ENCODE results near the gene MREG.
A peak's percentile ranks its signal among the peaks of the same experiment; 100 is the strongest.
"Not testable (repeated sequence)": the region's sequence is repeated elsewhere in the genome, so short reads cannot be mapped to it uniquely, and the experiment has no call there.

MREG gene

GRCh38 chr2:216012133-216012829 is 1.1 kb downstream of the MREG start:
- H3K27ac Mint-ChIP-seq = peak overlapping the region; percentile 57
- H3K27me3 Mint-ChIP-seq = no peaks in the 10 kb centered on the region
- H3K36me3 Mint-ChIP-seq (ENCODE audit: low read depth) = peaks cover 4% of the 10 kb centered on the region
- H3K4me3 Mint-ChIP-seq = peak overlapping the region; percentile 86
- peaks cover 58% of the 10 kb centered on the region for H3K4me1 Mint-ChIP-seq (ENCODE audit: low read depth)
- H3K9me3 Mint-ChIP-seq = no peaks in the 10 kb centered on the region

- H3K4me1 Mint-ChIP-seq (ENCODE audit: low read depth) = peaks cover 59% of the 10 kb centered on the region
- not testable (repeated sequence) for H3K36me3 Mint-ChIP-seq (ENCODE audit: low read depth); H3K9me3 Mint-ChIP-seq; H3K4me3 Mint-ChIP-seq; H3K27ac Mint-ChIP-seq; H3K27me3 Mint-ChIP-seq
Observed at GRCh38 chr2:216009215-216009614, 4.1 kb downstream of the MREG start.

GRCh38 chr2:216008387-216008786 is 5.0 kb downstream of the MREG start:
- no peaks in the 10 kb centered on the region for H3K27me3 Mint-ChIP-seq
- no peak overlapping the region for H3K4me3 Mint-ChIP-seq
- peaks cover 4% of the 10 kb centered on the region for H3K36me3 Mint-ChIP-seq (ENCODE audit: low read depth)
- no peaks in the 10 kb centered on the region for H3K9me3 Mint-ChIP-seq
- peaks cover 60% of the 10 kb centered on the region for H3K4me1 Mint-ChIP-seq (ENCODE audit: low read depth)
- no peak overlapping the region for H3K27ac Mint-ChIP-seq

- peaks cover 59% of the 10 kb centered on the region for H3K4me1 Mint-ChIP-seq (ENCODE audit: low read depth)
Observed at GRCh38 chr2:216006164-216006663, 7.1 kb downstream of the MREG start.

GRCh38 chr2:216004697-216005283 is 8.6 kb downstream of the MREG start:
- H3K9me3 Mint-ChIP-seq = no peaks in the 10 kb centered on the region
- H3K36me3 Mint-ChIP-seq (ENCODE audit: low read depth) = no peaks in the 10 kb centered on the region
- H3K27me3 Mint-ChIP-seq = no peaks in the 10 kb centered on the region
- peak overlapping the region; percentile 93 for H3K27ac Mint-ChIP-seq
- H3K4me3 Mint-ChIP-seq = peak overlapping the region; percentile 73
- peaks cover 55% of the 10 kb centered on the region for H3K4me1 Mint-ChIP-seq (ENCODE audit: low read depth)

More at GRCh38 chr2:216006164-216006663, 7.1 kb downstream of the MREG start:
- peaks cover 3% of the 10 kb centered on the region for H3K36me3 Mint-ChIP-seq (ENCODE audit: low read depth)
- H3K27ac Mint-ChIP-seq = peak overlapping the region; percentile 88
- H3K4me3 Mint-ChIP-seq = peak overlapping the region; percentile 70
- H3K27me3 Mint-ChIP-seq = no peaks in the 10 kb centered on the region
- no peaks in the 10 kb centered on the region for H3K9me3 Mint-ChIP-seq

- peaks cover 54% of the 10 kb centered on the region for H3K4me1 Mint-ChIP-seq (ENCODE audit: low read depth)
Observed at GRCh38 chr2:216003876-216004696, 9.3 kb downstream of the MREG start.

GRCh38 chr2:216002693-216003092 is 10.7 kb downstream of the MREG start:
- Mint-ChIP-seq H3K9me3 (no peaks in the 10 kb centered on the region), H3K4me3 (no peak overlapping the region), H3K27ac (peak overlapping the region; percentile 72), H3K4me1 (ENCODE audit: low read depth) (peaks cover 54% of the 10 kb centered on the region), H3K27me3 (no peaks in the 10 kb centered on the region), H3K36me3 (ENCODE audit: low read depth) (peaks cover 1% of the 10 kb centered on the region)

More at GRCh38 chr2:216003876-216004696, 9.3 kb downstream of the MREG start:
- H3K36me3 Mint-ChIP-seq (ENCODE audit: low read depth) = no peaks in the 10 kb centered on the region
- H3K4me3 Mint-ChIP-seq = peak overlapping the region; percentile 73
- H3K27me3 Mint-ChIP-seq = no peaks in the 10 kb centered on the region
- no peaks in the 10 kb centered on the region for H3K9me3 Mint-ChIP-seq
- peak overlapping the region; percentile 93 for H3K27ac Mint-ChIP-seq

GRCh38 chr2:216002101-216002678 is 11.2 kb downstream of the MREG start:
- H3K4me1 Mint-ChIP-seq (ENCODE audit: low read depth) = peaks cover 54% of the 10 kb centered on the region
- H3K4me3 Mint-ChIP-seq = no peak overlapping the region

GRCh38 chr2:216001216-216002100 is 11.9 kb downstream of the MREG start:
- H3K36me3 Mint-ChIP-seq (ENCODE audit: low read depth) = peaks cover 5% of the 10 kb centered on the region
- H3K9me3 Mint-ChIP-seq = no peaks in the 10 kb centered on the region
- H3K4me1 Mint-ChIP-seq (ENCODE audit: low read depth) = peaks cover 46% of the 10 kb centered on the region
- no peak overlapping the region for H3K4me3 Mint-ChIP-seq
- H3K27me3 Mint-ChIP-seq = no peaks in the 10 kb centered on the region
- no peak overlapping the region for H3K27ac Mint-ChIP-seq

More at GRCh38 chr2:216002101-216002678, 11.2 kb downstream of the MREG start:
- Mint-ChIP-seq H3K36me3 (ENCODE audit: low read depth) (peaks cover 5% of the 10 kb centered on the region), H3K27ac (peak overlapping the region; percentile 72), H3K9me3 (no peaks in the 10 kb centered on the region), H3K27me3 (no peaks in the 10 kb centered on the region)

- Mint-ChIP-seq H3K9me3 (no peaks in the 10 kb centered on the region), H3K4me3 (no peak overlapping the region), H3K27ac (no peak overlapping the region), H3K36me3 (ENCODE audit: low read depth) (peaks cover 29% of the 10 kb centered on the region), H3K4me1 (ENCODE audit: low read depth) (peaks cover 19% of the 10 kb centered on the region), H3K27me3 (no peaks in the 10 kb centered on the region)
Observed at GRCh38 chr2:215998636-215999035, 14.7 kb downstream of the MREG start.

GRCh38 chr2:215997219-215997618 is 16.1 kb downstream of the MREG start:
- Mint-ChIP-seq H3K36me3 (ENCODE audit: low read depth) (peaks cover 43% of the 10 kb centered on the region), H3K27ac (no peak overlapping the region), H3K9me3 (no peaks in the 10 kb centered on the region), H3K4me3 (no peak overlapping the region), H3K27me3 (no peaks in the 10 kb centered on the region), H3K4me1 (ENCODE audit: low read depth) (peaks cover 6% of the 10 kb centered on the region)

GRCh38 chr2:215994911-215995310 is 18.4 kb downstream of the MREG start:
- no peaks in the 10 kb centered on the region for H3K27me3 Mint-ChIP-seq
- peaks cover 65% of the 10 kb centered on the region for H3K36me3 Mint-ChIP-seq (ENCODE audit: low read depth)
- no peak overlapping the region for H3K4me3 Mint-ChIP-seq
- no peak overlapping the region for H3K27ac Mint-ChIP-seq
- H3K4me1 Mint-ChIP-seq (ENCODE audit: low read depth) = peaks cover 5% of the 10 kb centered on the region
- H3K9me3 Mint-ChIP-seq = peaks cover 14% of the 10 kb centered on the region

- Mint-ChIP-seq H3K9me3 (peaks cover 27% of the 10 kb centered on the region), H3K36me3 (ENCODE audit: low read depth) (peaks cover 82% of the 10 kb centered on the region)
- H3K4me3 Mint-ChIP-seq; H3K4me1 Mint-ChIP-seq (ENCODE audit: low read depth); H3K27ac Mint-ChIP-seq; H3K27me3 Mint-ChIP-seq: not testable (repeated sequence)
Observed at GRCh38 chr2:215988556-215989207, 24.7 kb downstream of the MREG start.
